ENCODE data around the gene ADAMTS4.

ADAMTS4 gene

DNA sequence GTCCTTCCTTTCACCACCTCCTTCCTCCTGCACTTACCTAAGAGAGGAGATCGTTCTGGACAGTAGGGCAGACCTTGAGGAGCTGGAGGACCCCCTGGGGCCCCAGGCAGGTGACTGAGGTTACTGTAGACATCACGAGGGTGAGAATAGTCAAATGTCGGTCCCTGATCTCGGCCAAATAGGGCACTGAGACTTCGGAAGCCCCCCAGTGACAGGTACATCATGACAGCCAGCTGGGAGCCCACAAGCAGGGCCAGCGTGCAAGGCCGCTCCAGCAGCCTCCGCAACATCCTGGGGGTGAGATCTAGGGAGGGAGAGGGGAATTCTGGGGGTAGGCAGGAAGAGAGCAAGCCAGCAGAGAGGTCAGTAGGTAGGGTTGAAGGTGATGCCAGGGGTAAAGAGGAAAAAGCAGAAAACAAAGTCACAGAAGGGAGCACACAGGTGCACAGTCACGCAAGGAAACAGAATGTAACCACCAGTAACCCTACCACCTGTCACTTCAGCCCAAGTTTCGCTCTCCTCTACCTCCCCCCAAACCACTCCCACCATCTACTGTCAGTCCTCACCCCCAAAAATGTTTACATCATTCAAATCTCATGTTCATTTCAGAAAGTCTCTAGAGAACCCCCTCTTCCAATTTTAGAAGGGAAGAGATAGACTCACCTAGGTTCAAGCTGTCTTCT lies 22.9 kb downstream of the ADAMTS4 start:
- Mint-ChIP-seq H3K36me3 (ENCODE audit: low read depth) (peaks cover 46% of the 10 kb centered on the region), H3K27ac (peak overlapping the region; percentile 99), H3K9me3 (no peaks in the 10 kb centered on the region), H3K27me3 (no peaks in the 10 kb centered on the region), H3K4me1 (ENCODE audit: low read depth) (peaks cover 49% of the 10 kb centered on the region), H3K4me3 (peak overlapping the region; percentile 100)

DNA sequence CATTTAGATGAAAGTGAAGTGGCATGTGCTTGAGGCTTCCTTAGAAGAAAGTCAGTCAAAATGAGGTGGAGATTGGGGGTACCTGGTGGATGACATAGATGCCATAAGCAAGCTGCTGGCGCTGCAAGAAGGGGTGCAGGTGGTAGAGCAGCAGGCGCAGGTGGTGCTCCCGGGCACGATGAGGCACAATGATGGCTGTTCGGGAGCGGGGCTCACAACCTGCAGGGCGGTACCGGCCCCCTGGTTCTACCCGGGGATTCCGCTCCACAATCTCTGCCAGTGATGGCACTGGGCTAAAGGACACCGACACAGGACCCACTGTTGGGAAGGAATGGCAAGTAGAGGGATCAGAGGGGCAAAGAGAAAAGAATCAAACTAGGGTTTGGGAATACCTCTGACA lies 23.9 kb downstream of the ADAMTS4 start:
- H3K27me3 Mint-ChIP-seq, result no peaks in the 10 kb centered on the region
- H3K4me3 Mint-ChIP-seq, result no peak overlapping the region
- H3K9me3 Mint-ChIP-seq, result no peaks in the 10 kb centered on the region
- H3K36me3 Mint-ChIP-seq (ENCODE audit: low read depth), result peaks cover 48% of the 10 kb centered on the region
- peak overlapping the region; percentile 66 for H3K27ac Mint-ChIP-seq
- H3K4me1 Mint-ChIP-seq (ENCODE audit: low read depth), result peaks cover 40% of the 10 kb centered on the region

DNA sequence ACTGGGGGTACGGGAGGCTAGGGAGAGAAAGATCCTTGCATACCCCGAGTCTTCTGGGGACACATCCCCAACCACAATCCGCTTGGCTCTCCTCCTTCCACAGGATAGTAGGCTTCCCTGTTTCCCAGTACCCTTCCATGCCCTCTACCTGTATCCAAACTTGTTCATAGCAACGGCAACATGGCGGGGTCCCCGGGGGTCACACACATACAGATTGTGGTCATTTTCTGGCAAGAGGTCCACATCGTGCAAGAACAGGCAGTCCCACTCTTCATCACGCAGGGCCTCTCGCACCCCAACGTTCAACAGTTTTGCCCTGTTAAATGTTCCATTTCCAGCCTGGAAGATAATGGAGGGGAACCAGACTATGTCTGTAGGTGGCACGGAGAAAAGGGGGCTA lies 25.1 kb downstream of the ADAMTS4 start:
- peaks cover 48% of the 10 kb centered on the region for H3K36me3 Mint-ChIP-seq (ENCODE audit: low read depth)
- no peaks in the 10 kb centered on the region for H3K9me3 Mint-ChIP-seq
- H3K4me3 Mint-ChIP-seq, result no peak overlapping the region
- H3K27ac Mint-ChIP-seq, result no peak overlapping the region
- H3K27me3 Mint-ChIP-seq, result no peaks in the 10 kb centered on the region
- peaks cover 38% of the 10 kb centered on the region for H3K4me1 Mint-ChIP-seq (ENCODE audit: low read depth)

DNA sequence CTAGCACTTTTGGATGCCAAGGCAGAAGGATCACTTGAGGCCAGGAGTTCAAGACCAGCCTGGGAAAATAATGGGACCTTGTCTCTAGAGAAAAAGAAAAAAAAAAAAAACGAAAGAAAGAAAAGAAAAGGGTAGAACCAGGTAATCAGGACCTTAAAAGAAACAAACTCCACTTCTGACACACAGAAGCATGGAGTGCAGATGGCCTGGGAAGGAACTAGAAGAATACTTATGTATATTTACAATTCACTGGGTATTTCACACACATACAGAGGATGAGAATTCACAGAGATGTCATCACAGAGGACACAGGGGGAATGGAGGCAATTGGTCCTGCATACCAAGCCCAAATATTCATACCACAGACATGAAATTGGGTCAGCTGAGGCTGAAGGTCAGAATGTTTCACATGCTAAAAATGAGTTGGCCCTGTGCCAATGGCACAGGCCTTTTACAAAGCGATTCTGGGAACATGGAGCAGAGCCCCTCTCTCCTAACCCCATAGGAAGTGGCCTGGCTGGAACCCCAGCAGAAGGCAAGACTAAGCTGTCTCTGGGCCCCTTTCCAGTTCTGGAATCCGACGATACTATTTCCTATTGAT lies 26.0 kb downstream of the ADAMTS4 start:
- Mint-ChIP-seq H3K27me3 (no peaks in the 10 kb centered on the region), H3K9me3 (no peaks in the 10 kb centered on the region), H3K4me3 (no peak overlapping the region), H3K27ac (no peak overlapping the region), H3K4me1 (ENCODE audit: low read depth) (peaks cover 38% of the 10 kb centered on the region), H3K36me3 (ENCODE audit: low read depth) (peaks cover 50% of the 10 kb centered on the region)

DNA sequence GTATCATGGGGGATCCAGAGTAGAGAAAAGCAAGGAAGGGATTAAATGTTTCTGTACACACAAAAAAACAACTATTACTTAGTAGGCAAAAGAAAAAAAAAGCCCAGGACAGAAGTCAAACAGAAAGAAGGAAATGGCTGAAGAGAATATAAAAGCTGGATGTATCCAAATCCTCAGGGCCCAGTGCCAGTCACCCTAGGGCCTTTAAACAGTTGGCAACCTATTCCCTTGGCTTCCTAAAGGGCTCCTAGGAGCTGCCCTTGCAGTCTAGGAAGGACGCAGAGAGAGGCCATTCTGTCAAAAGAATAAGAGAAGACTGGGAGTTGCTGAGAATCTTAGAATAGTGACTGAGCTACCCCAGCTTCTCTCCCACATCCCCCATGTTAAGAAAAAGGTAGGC lies 26.5 kb downstream of the ADAMTS4 start:
- H3K9me3 Mint-ChIP-seq, result no peaks in the 10 kb centered on the region
- H3K27me3 Mint-ChIP-seq, result no peaks in the 10 kb centered on the region
- no peak overlapping the region for H3K4me3 Mint-ChIP-seq
- peak overlapping the region; percentile 52 for H3K27ac Mint-ChIP-seq
- peaks cover 36% of the 10 kb centered on the region for H3K4me1 Mint-ChIP-seq (ENCODE audit: low read depth)
- H3K36me3 Mint-ChIP-seq (ENCODE audit: low read depth), result peaks cover 50% of the 10 kb centered on the region

DNA sequence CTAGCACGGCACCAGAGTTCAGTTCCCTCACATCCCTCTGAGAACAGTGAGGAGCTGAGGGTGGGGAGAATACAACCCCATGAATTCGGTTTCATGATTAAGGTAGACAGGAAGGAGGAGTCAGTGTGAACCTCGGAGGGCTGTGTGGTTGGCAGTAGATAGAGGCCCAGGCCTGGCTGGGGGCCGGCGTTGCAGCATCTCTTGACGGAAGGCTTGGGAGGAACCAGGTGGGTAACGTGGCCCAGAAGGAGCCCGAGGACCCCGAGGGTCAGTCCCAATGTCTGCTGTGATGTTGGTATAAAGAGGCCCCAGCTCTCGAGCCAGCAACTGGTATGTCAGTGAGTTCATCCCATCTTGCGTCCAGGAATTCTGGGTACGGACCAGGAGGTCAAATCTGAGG lies 27.2 kb downstream of the ADAMTS4 start:
- peaks cover 37% of the 10 kb centered on the region for H3K4me1 Mint-ChIP-seq (ENCODE audit: low read depth)
- H3K27ac Mint-ChIP-seq, result no peak overlapping the region
- no peaks in the 10 kb centered on the region for H3K9me3 Mint-ChIP-seq
- H3K4me3 Mint-ChIP-seq, result no peak overlapping the region
- H3K36me3 Mint-ChIP-seq (ENCODE audit: low read depth), result peaks cover 50% of the 10 kb centered on the region
- H3K27me3 Mint-ChIP-seq, result no peaks in the 10 kb centered on the region

DNA sequence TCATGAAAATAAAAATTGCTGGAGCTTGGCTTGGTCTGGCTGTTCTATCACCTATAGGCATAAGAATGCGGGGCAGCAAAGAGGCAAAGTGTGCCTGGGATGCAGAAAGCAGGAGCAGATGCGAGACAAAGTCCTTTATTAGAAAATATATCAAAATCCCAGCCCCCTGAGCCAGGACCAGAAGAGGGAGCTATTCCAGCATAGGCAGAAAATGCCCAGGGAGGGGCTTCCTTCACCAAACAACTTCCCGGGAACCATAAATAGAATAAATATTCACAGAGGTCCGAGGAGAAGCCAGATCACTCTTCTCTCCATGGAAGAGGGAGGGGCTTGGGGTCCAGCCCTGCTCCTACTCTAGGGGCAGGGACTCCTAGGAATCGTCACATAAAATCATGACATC lies 27.7 kb downstream of the ADAMTS4 start:
- H3K9me3 Mint-ChIP-seq, result no peaks in the 10 kb centered on the region
- H3K4me3 Mint-ChIP-seq, result no peak overlapping the region
- peaks cover 50% of the 10 kb centered on the region for H3K36me3 Mint-ChIP-seq (ENCODE audit: low read depth)
- no peaks in the 10 kb centered on the region for H3K27me3 Mint-ChIP-seq
- peaks cover 32% of the 10 kb centered on the region for H3K4me1 Mint-ChIP-seq (ENCODE audit: low read depth)
- H3K27ac Mint-ChIP-seq, result no peak overlapping the region

DNA sequence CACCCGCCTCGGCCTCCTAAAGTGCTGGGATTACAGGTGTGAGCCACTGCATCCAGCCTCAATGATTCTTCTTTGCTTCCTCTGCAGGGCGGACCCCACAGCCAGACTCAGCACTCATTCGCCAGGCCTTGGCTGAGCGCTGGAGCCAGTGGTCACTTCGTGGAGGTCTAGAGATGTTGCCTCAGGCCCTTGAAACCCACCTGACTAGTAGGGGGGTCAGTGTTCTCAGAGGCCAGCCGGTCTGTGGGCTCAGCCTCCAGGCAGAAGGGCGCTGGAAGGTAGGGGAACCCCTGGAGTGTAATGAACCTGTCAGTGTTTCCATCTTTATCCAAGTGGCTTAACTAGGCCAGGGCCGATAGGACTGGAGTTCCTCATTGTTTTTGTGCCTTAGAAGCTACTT lies 29.9 kb downstream of the ADAMTS4 start:
- H3K4me1 Mint-ChIP-seq (ENCODE audit: low read depth), result peaks cover 25% of the 10 kb centered on the region

DNA sequence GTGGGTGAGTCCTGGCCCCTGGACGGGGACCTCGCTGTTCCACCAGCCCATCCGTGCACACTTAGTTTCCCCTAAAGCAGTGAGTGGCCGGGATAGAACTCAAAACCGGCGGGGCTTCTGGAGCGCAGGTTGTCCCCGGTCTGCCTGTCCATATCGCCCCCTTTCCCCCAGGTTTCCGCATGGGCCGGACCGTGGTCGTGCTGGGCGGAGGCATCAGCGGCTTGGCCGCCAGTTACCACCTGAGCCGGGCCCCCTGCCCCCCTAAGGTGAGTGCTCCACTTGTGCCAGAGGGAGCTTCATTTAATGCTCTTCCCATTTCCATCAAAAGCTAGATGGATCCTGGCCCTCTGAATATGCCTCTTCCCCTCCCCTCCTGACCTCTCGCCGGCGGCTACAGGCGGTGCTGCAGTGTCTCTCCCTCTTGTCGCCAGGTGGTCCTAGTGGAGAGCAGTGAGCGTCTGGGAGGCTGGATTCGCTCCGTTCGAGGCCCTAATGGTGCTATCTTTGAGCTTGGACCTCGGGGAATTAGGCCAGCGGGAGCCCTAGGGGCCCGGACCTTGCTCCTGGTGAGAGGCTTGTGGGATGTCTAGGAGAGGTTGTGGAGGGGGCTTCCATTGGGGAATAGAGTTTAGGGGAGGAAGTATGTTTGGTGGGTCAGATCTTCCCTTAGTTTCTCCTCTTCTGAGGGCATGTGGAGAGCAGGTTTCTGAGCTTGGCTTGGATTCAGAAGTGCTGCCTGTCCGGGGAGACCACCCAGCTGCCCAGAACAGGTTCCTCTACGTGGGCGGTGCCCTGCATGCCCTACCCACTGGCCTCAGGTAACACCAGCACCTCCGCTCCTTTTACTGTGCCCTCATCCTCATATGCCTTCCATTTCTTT lies 31.9 kb downstream of the ADAMTS4 start:
- H3K27me3 Mint-ChIP-seq, result no peaks in the 10 kb centered on the region
- peaks cover 33% of the 10 kb centered on the region for H3K36me3 Mint-ChIP-seq (ENCODE audit: low read depth)
- H3K4me1 Mint-ChIP-seq (ENCODE audit: low read depth), result peaks cover 35% of the 10 kb centered on the region
- H3K4me3 Mint-ChIP-seq, result peak overlapping the region; percentile 92
- no peaks in the 10 kb centered on the region for H3K9me3 Mint-ChIP-seq
- H3K27ac Mint-ChIP-seq, result peak overlapping the region; percentile 92

More for the DNA sequence above, 29.9 kb downstream of the ADAMTS4 start:
- H3K27ac Mint-ChIP-seq, result peak overlapping the region; percentile 55
- H3K9me3 Mint-ChIP-seq, result no peaks in the 10 kb centered on the region
- H3K27me3 Mint-ChIP-seq, result no peaks in the 10 kb centered on the region
- peaks cover 38% of the 10 kb centered on the region for H3K36me3 Mint-ChIP-seq (ENCODE audit: low read depth)
- no peak overlapping the region for H3K4me3 Mint-ChIP-seq

DNA sequence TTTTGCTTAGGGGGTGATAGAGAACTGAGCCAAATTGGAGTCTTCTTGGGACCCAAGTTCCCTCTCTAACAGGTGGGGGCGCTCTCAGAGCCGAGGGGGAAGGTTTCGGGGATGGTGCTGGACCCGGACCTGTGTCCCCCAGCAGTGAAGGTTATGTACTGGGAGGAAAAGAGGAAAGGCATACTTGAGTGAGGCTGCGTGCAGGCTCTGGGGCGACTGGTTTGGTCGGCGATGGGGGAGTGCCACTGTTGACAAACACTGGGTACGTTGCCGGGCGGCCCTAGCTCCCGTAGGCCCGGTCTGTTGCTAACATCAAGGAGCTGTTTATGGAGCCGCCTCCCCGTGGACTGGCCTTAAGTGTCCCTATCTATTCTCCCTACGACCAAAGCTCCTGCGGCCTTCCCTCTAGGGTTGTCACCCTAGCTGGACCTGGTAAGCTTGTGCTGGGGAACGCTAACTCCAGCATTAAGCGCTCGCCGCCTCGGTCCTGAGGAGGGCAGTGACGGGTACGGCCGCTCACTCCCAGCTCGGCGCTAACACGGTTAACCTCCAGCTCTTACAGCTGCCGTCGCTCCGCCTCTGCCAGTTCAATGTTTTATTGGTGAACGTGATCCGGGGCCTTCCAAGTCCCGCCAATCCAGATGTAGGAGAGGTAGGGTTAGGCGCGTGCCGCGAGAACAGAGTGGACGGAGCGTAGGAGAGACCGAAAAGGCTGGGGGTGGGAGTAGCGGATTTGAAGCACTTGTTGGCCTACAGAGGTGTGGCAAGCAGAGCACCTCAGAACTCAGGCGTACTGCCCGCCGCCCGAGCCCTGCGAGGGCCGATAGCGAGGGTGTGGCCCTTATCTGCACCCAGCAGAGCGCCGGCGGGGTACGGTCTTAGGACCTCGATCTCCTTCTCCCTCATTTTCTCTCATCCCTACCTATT lies 32.8 kb downstream of the ADAMTS4 start, which contains the start of gene PPOX:
Gene PPOX (plus strand): TSS at position 685 of the 927 bp plus-strand sequence. CDS start 422 bp downstream, outside the sequence.
- Mint-ChIP-seq H3K27ac (peak within 1 kb of the TSS; percentile 92), H3K4me1 (ENCODE audit: low read depth) (peaks cover 44% of the 10 kb centered on the region), H3K4me3 (peak within 1 kb of the TSS; percentile 92), H3K36me3 (ENCODE audit: low read depth) (peaks cover 29% of the 10 kb centered on the region), H3K9me3 (no peaks in the 10 kb centered on the region), H3K27me3 (no peaks in the 10 kb centered on the region)

DNA sequence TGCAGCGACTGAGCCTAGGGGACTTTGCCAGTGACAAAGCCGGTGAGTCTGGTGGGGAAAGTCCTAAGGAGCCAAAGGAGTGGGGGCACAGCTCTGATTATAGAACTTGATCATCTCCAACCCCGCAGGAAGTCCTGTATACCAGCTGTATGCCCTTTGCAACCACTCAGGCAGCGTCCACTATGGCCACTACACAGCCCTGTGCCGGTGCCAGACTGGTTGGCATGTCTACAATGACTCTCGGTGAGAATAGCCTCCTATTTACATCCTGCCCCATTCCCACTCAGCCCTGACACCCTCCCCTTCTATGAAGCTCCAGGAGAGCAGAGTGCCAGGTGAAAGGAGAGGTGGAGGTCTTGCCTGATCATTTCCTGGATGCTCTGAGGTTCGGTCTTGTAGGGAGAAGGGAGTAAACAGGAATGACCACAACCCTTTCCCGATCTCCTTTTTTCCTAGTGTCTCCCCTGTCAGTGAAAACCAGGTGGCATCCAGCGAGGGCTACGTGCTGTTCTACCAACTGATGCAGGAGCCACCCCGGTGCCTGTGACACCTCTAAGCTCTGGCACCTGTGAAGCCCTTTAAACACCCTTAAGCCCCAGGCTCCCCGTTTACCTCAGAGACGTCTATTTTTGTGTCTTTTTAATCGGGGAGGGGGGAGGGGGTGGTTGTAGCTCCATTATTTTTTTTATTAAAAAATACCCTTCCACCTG lies 33.8 kb downstream of the ADAMTS4 start:
- Mint-ChIP-seq H3K4me1 (ENCODE audit: low read depth) (peaks cover 54% of the 10 kb centered on the region), H3K27me3 (no peaks in the 10 kb centered on the region), H3K36me3 (ENCODE audit: low read depth) (peaks cover 29% of the 10 kb centered on the region), H3K9me3 (no peaks in the 10 kb centered on the region), H3K4me3 (no peak overlapping the region), H3K27ac (peak overlapping the region; percentile 40)

DNA sequence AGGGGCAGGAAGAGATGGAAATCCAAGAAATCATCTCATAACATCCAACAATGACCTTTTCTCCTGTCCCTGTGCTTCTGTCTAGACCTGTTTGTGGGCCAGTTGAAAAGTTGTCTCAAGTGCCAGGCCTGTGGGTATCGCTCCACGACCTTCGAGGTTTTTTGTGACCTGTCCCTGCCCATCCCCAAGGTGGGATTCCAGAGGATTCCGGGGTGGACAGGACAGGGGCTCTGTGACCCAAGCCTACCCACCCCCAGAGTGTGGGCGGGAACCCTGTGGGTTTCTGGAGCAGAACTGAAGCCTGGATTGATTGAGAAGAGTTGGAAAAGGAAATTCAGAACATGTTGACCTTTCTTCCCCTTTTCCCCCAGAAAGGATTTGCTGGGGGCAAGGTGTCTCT lies 35.1 kb downstream of the ADAMTS4 start:
- H3K4me3 Mint-ChIP-seq, result no peak overlapping the region
- peaks cover 62% of the 10 kb centered on the region for H3K4me1 Mint-ChIP-seq (ENCODE audit: low read depth)
- H3K27ac Mint-ChIP-seq, result peak overlapping the region; percentile 3
- H3K27me3 Mint-ChIP-seq, result no peaks in the 10 kb centered on the region
- peaks cover 32% of the 10 kb centered on the region for H3K36me3 Mint-ChIP-seq (ENCODE audit: low read depth)
- no peaks in the 10 kb centered on the region for H3K9me3 Mint-ChIP-seq

DNA sequence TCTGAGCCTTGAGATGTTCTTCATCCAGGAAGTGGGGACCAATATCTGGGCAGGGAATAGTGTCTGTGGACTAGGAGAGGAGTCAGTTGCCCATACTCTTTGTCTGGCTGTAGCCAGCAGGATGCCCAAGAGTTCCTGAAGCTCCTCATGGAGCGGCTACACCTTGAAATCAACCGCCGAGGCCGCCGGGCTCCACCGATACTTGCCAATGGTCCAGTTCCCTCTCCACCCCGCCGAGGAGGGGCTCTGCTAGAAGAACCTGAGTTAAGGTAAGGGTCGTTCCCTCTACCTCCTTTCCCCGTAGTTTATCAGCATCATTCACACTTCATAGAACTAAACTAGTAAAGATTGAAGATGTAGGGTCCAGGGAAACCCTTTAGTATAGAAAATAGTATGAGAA lies 36.0 kb downstream of the ADAMTS4 start:
- H3K27ac Mint-ChIP-seq, result peak overlapping the region; percentile 66
- H3K36me3 Mint-ChIP-seq (ENCODE audit: low read depth), result peaks cover 38% of the 10 kb centered on the region

DNA sequence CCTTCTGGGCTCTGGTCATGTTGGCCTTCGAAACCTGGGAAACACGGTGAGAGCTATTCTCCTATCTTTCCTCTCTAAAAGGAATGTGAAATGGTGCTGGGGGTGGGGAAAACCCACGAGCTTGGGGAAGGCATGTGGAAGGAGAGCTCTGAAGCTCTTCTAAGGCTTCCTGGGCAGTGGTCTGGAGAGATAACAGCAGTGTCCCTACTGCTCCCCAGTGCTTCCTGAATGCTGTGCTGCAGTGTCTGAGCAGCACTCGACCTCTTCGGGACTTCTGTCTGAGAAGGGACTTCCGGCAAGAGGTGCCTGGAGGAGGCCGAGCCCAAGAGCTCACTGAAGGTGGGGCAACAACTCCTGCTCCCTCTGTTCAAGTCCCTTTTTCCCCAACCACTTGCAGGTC lies 36.8 kb downstream of the ADAMTS4 start:
- Mint-ChIP-seq H3K27ac (peak overlapping the region; percentile 59), H3K4me1 (ENCODE audit: low read depth) (peaks cover 59% of the 10 kb centered on the region), H3K27me3 (no peaks in the 10 kb centered on the region), H3K36me3 (ENCODE audit: low read depth) (peaks cover 46% of the 10 kb centered on the region), H3K9me3 (no peaks in the 10 kb centered on the region), H3K4me3 (no peak overlapping the region)

More for the DNA sequence above, 36.0 kb downstream of the ADAMTS4 start:
- Mint-ChIP-seq H3K4me3 (no peak overlapping the region), H3K4me1 (ENCODE audit: low read depth) (peaks cover 64% of the 10 kb centered on the region), H3K27me3 (no peaks in the 10 kb centered on the region), H3K9me3 (no peaks in the 10 kb centered on the region)

All from stimulated activated naive CD8-positive, alpha-beta T cell treated with anti-CD3 and anti-CD28 coated beads, Interleukin-15, Interleukin-2, amounts not matched to agents 100 ng/mL and 50 ng/mL, for 24 hours (primary cell).